HepG2 (cell line): ENCODE measurements around the gene ERICH3. TPM values are rescaled to one million over a fixed set of nuclear protein-coding genes. Genes with fewer than 3 reads are reported as not detected.

Source experiments
- ATAC-seq: fragments of 200-7000 bp; cut with Tn5 transposase; 3 replicates; pipeline ENCODE4 v1.9.1; 2020; ENCODE audit warnings: mild to moderate bottlenecking, moderate library complexity
- BruUV-seq: library from RNA; stranded (reverse); fragments of 400-500 nt; replicated peaks from 2 replicates; lab custom pipeline; 2021; lab: Mats Ljungman, UMichigan
- CTCF ChIA-PET: fragments of 300-600 bp; formaldehyde crosslinking; extraction: SDS; loops from one replicate; lab custom pipeline; 2021; ENCODE audit warnings: low total read pairs, inconsistent platforms, low intra/inter-chr PET ratio; lab: Yijun Ruan, JAX
- POLR2A ChIA-PET: fragments of 350-600 bp; sonication (Branson Sonifier 250); formaldehyde crosslinking; loops from one replicate; lab custom pipeline; 2020; ENCODE audit warnings: antibody characterized with exemption, inconsistent platforms; lab: Yijun Ruan, JAX
- DNase-seq: peaks from one replicate; pipeline ENCODE4 v3.0.0-alpha.2; 2015; ENCODE audit warnings: low spot score
- FAIRE-seq: peaks from 3 replicates; lab custom pipeline; 2011; peaks lifted over from hg19 to GRCh38; lab: Jason Lieb, UNC
- H2AFZ ChIP-seq: one replicate; pipeline ENCODE4 v1.6.1; 2011; ENCODE audit warnings: low read length, inconsistent platforms
- H3K27ac ChIP-seq: fragments of 300-600 bp; 3 replicates; pipeline ENCODE4 v1.8.0; 2011; ENCODE audit warnings: mixed run types, mild to moderate bottlenecking, mixed read lengths, low read length, inconsistent platforms; ENCODE audit not compliant: insufficient read depth; ENCODE audit errors: extremely low read length
- H3K27me3 ChIP-seq, 2 experiments: fragments of 200-600 bp in 1 of 2; 2 replicates in 1 of 2; 3 replicates in 1 of 2; pipeline versions ENCODE4 v1.6.0 to v1.8.0; 2011; ENCODE audit warnings: low read length in 2 of 2, mild to moderate bottlenecking in 2 of 2, moderate library complexity in 2 of 2, inconsistent platforms in 1 of 2; ENCODE audit not compliant: insufficient read depth in 2 of 2, control insufficient read depth in 1 of 2
- H3K36me3 ChIP-seq, 2 experiments: fragments of 200-600 bp in 1 of 2; replicated peaks in 1 of 2; 2 replicates in 1 of 2; 3 replicates in 1 of 2; pipeline versions ENCODE4 v1.5.1 to v1.8.0; 2011; ENCODE audit warnings: low read length in 2 of 2, inconsistent platforms in 1 of 2; ENCODE audit not compliant: insufficient read depth in 2 of 2, control insufficient read depth in 1 of 2
- H3K4me1 ChIP-seq: 2 replicates; pipeline ENCODE4 v1.5.1; 2012; ENCODE audit warnings: low read length, inconsistent platforms; ENCODE audit not compliant: insufficient read depth
- H3K4me2 ChIP-seq: 2 replicates; pipeline ENCODE4 v1.6.0; 2011; ENCODE audit warnings: low read depth, low read length, inconsistent platforms
- H3K4me3 ChIP-seq, 3 experiments: fragments of 200-600 bp in 1 of 3; sonication (generic), shearing (Covaris generic) in 1 of 3; replicated peaks in 1 of 3; 2 replicates each; pipeline ENCODE4 v1.5.1; 2011 to 2016; ENCODE audit warnings: low read length in 3 of 3, inconsistent platforms in 2 of 3, low read depth in 2 of 3, mild to moderate bottlenecking in 2 of 3, control low read depth in 1 of 3, mixed read lengths in 1 of 3; ENCODE audit not compliant: insufficient read depth in 1 of 3
- H3K79me2 ChIP-seq: one replicate; pipeline ENCODE4 v1.6.1; 2011; ENCODE audit warnings: low read length, inconsistent platforms; ENCODE audit not compliant: insufficient read depth
- H3K9ac ChIP-seq: 2 replicates; pipeline ENCODE4 v1.6.0; 2011; ENCODE audit warnings: mild to moderate bottlenecking, low read depth, low read length, inconsistent platforms; ENCODE audit not compliant: insufficient read depth
- H3K9me3 ChIP-seq: 2 replicates; pipeline ENCODE4 v1.5.1; 2012; ENCODE audit warnings: mild to moderate bottlenecking, low read length
- H4K20me1 ChIP-seq: 2 replicates; pipeline ENCODE4 v1.6.0; 2011; ENCODE audit warnings: inconsistent platforms, mild to moderate bottlenecking, low read length, moderate library complexity; ENCODE audit not compliant: insufficient read depth
- AGO2 ChIP-seq: fragments of 200-400 bp; formaldehyde crosslinking; optimal IDR thresholded peaks from 2 replicates; pipeline ENCODE3; 2017; ENCODE audit warnings: mild to moderate bottlenecking, low read depth, low read length, moderate library complexity
- E2F5 ChIP-seq: sonication (generic); formaldehyde crosslinking; conservative IDR thresholded peaks from 2 replicates; pipeline ENCODE4 v1.4.0; 2020; ENCODE audit warnings: missing genetic modification reagents
- ZNF609 ChIP-seq: sonication (generic); formaldehyde crosslinking; IDR thresholded peaks from 2 replicates; pipeline ENCODE4 v1.4.0; 2020; ENCODE audit warnings: mild to moderate bottlenecking, missing genetic modification reagents, borderline replicate concordance
- WGBS: methylation state at CpG from one replicate; pipeline ENCODE4 v1.1.6; 2017; ENCODE audit warnings: low lambda C conversion rate; 5-methylcytosine and 5-hydroxymethylcytosine counted together
- in situ Hi-C: cut with HindIII; loops from 2 replicates; pipeline ENCODE4 v1.10.0; 2017; ENCODE audit warnings: low pct_unique_long_range_greater_than_20kb; ENCODE audit not compliant: extremely low pct_ligation_motif_present
- intact Hi-C: fragments of 100-400 bp; cut with micrococcal nuclease; formaldehyde crosslinking; loops from one replicate; pipeline ENCODE4 v1.10.0; 2022; ENCODE audit not compliant: unreplicated experiment
- polyA plus RNA-seq, 8 experiments: library from polyadenylated mRNA; depleted of rRNA in 3 of 8; stranded (reverse) in 7 of 8; unstranded in 1 of 8; fragments of >200 nt; fragmentation: Illumina TruSeq in 4 of 8; extraction: Trizol in 4 of 8; gene quantifications; 2 replicates each; pipeline versions ENCODE4 v1.2.1 to v1.2.3, GENCODE V29; 2011 to 2016; ENCODE audit warnings: low read depth in 4 of 8, missing spikeins in 1 of 8, mixed read lengths in 1 of 8; ENCODE audit not compliant: insufficient read depth in 1 of 8
- total RNA-seq, 5 experiments: library from RNA; depleted of rRNA; stranded (reverse); fragments of >200 nt; fragmentation: Illumina TruSeq; extraction: Trizol; gene quantifications; 2 replicates each; pipeline ENCODE4 v1.2.3, GENCODE V29; 2016; ENCODE audit warnings: low read depth in 1 of 5

The ERICH3 gene
- total and polyA plus RNA-seq, 2 of the 13 experiments (the other 11 are each of a cell fraction or from before 2014, with no cell fraction given): 0.03 TPM; not detected in 1

GRCh38 chr1:74681001-74681400 lies 7.4 kb upstream of the ERICH3 start:
- Histone ChIP-seq H2AFZ (no peak overlapping the region), H3K27me3 (no peaks in the 10 kb centered on the region), H3K4me3 (no peak overlapping the region), H3K79me2 (no peaks in the 10 kb centered on the region), H3K9ac (no peak overlapping the region), H3K36me3 (no peaks in the 10 kb centered on the region), H3K4me1 (no peaks in the 10 kb centered on the region), H3K4me2 (no peak overlapping the region), H4K20me1 (no peaks in the 10 kb centered on the region), H3K9me3 (no peaks in the 10 kb centered on the region), H3K27ac (no peak overlapping the region)
- ATAC-seq (no peak), DNase-seq (no peak), FAIRE-seq (no peak)
- WGBS: 2% methylated on average over 3 of the region's 3 CpGs
- in situ Hi-C loops (loop anchor here (25.0 kb wide), 1 partner anchor 844 kb away; no protein-coding TSS in a partner anchor), intact Hi-C loops (loop anchor here (10.0 kb wide), 1 partner anchor 176 kb away; no protein-coding TSS in a partner anchor)
- POLR2A ChIA-PET: no interaction called here
- CTCF ChIA-PET: no interaction called here
- no peak for TF ChIP-seq ZNF609 (CRISPR knock-in tag)
- no peak for TF ChIP-seq E2F5 (CRISPR knock-in tag)
- no peak for TF ChIP-seq AGO2
- TF ChIP-seq, all 625 proteins: peak for 0
- BruUV-seq: no TSS peak
